Calu3 (cell line): ENCODE results near the gene PLA2G2D. TPM values are rescaled to one million over a fixed set of nuclear protein-coding genes. Genes with fewer than 3 reads are reported as not detected.
A peak's percentile ranks its signal among the peaks of the same experiment; 100 is the strongest.

Experiments
- BruUV-seq: library from RNA; stranded (reverse); fragments of 400-500 nt; replicated peaks from 2 replicates; lab custom pipeline; 2021; lab: Mats Ljungman, UMichigan
- CTCF ChIA-PET: fragments of 300-600 bp; sonication (Branson Sonifier 250); formaldehyde crosslinking; loops from one replicate; lab custom pipeline; 2022; ENCODE audit warnings: antibody characterized with exemption; lab: Charles Lee
- DNase-seq: peaks from one replicate; pipeline ENCODE4 v3.0.0; 2022
- H3K27ac Mint-ChIP-seq: one replicate; pipeline ENCODE4 v1.8.0; 2022; ENCODE audit warnings: mixed read lengths; ENCODE audit not compliant: unreplicated experiment
- H3K27me3 Mint-ChIP-seq: one replicate; pipeline ENCODE4 v1.8.0; 2022; ENCODE audit warnings: mixed read lengths; ENCODE audit not compliant: unreplicated experiment
- H3K36me3 Mint-ChIP-seq: one replicate; pipeline ENCODE4 v1.8.0; 2022; ENCODE audit warnings: mild to moderate bottlenecking, moderate library complexity, mixed read lengths; ENCODE audit not compliant: insufficient read depth, unreplicated experiment
- H3K4me1 Mint-ChIP-seq: one replicate; pipeline ENCODE4 v1.8.0; 2022; ENCODE audit warnings: mild to moderate bottlenecking, low read depth, mixed read lengths; ENCODE audit not compliant: unreplicated experiment
- H3K4me3 Mint-ChIP-seq: one replicate; pipeline ENCODE4 v1.8.0; 2022; ENCODE audit warnings: mild to moderate bottlenecking, low read depth, moderate library complexity, mixed read lengths; ENCODE audit not compliant: unreplicated experiment
- H3K9me3 Mint-ChIP-seq: one replicate; pipeline ENCODE4 v1.8.0; 2022; ENCODE audit warnings: low read depth, mixed read lengths; ENCODE audit not compliant: unreplicated experiment
- intact Hi-C: fragments of 100-400 bp; cut with micrococcal nuclease; formaldehyde crosslinking; loops from one replicate; pipeline ENCODE4 v1.10.0; 2022; ENCODE audit not compliant: unreplicated experiment
- total RNA-seq: library from RNA; stranded (reverse); gene quantifications from 2 replicates; pipeline ENCODE4 v1.2.3, GENCODE V29; 2022
- TF ChIP-seq, protein P1 (sequence below): fragments of 200-600 bp; IDR thresholded peaks from one replicate; pipeline ENCODE4 v1.8.0; 2022; ENCODE audit warnings: antibody characterized with exemption; ENCODE audit not compliant: unreplicated experiment

Gene PLA2G2D
- total RNA-seq, 1 experiment from 2014 or later = not detected

DNA sequence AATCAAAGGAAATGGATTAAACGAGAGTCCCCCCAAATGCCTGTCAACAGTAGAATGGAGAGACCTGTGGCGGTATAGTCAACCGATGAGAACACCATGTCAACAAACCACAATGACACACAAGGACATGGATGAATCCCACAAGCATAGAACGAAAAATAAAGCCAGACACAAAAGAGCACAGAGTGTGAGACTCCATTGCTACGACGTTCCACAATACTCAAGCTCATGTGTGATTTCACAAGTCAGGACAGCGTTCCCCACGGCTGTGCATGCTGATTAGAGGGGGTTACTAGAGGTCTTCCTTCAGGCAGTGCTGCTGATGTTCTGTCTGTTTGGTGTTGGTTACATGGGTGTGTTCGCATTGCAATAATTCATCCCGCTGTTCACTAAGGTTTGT, 5.8 kb upstream of the PLA2G2D start:
- DNase-seq = no peak
- peaks cover 25% of the 10 kb centered on the region for H3K27me3 Mint-ChIP-seq
- intact Hi-C loops = no loop called here
- H3K9me3 Mint-ChIP-seq = peaks cover 2% of the 10 kb centered on the region
- H3K27ac Mint-ChIP-seq = no peak overlapping the region
- no peak overlapping the region for H3K4me3 Mint-ChIP-seq
- H3K36me3 Mint-ChIP-seq = no peaks in the 10 kb centered on the region
- TF ChIP-seq, protein P1, sequence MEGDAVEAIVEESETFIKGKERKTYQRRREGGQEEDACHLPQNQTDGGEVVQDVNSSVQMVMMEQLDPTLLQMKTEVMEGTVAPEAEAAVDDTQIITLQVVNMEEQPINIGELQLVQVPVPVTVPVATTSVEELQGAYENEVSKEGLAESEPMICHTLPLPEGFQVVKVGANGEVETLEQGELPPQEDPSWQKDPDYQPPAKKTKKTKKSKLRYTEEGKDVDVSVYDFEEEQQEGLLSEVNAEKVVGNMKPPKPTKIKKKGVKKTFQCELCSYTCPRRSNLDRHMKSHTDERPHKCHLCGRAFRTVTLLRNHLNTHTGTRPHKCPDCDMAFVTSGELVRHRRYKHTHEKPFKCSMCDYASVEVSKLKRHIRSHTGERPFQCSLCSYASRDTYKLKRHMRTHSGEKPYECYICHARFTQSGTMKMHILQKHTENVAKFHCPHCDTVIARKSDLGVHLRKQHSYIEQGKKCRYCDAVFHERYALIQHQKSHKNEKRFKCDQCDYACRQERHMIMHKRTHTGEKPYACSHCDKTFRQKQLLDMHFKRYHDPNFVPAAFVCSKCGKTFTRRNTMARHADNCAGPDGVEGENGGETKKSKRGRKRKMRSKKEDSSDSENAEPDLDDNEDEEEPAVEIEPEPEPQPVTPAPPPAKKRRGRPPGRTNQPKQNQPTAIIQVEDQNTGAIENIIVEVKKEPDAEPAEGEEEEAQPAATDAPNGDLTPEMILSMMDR = no peak
- CTCF ChIA-PET = interaction anchor here (0.9 kb wide), 1 partner anchor 27 kb away, joined by 3 read pairs; no protein-coding TSS in a partner anchor
- BruUV-seq = no TSS peak
- H3K4me1 Mint-ChIP-seq = peaks cover 11% of the 10 kb centered on the region

DNA sequence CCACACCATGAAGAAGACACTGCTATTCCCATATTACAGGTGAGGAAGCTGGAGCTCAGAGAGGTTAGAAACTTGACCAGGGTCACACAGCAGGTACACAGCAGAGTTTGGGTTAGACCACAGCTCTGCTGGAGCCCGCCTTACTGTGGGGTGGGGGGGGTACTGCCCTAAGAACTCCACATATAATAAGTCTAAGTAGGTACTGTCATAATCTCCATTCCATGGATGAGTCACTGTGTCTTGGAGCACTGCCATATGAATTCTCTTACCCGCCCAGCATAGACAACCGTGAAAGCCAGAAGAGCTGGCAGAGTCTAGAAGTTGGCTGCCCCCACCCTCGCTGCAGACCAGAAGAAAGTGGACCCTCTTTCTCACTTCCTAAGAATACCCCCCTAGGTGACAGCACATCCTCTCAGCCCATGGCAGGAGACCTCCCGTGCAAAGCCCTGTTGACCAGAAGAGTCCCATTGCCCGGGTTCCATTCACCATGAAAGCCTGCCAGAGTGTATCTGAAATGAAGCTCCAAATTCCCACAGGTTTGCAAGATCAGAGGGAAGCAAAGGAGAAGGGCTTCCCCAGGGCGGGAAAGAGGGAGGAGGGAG, 5.2 kb upstream of the PLA2G2D start:
- CTCF ChIA-PET = interaction anchor here (0.5 to 1.0 kb wide), 3 partner anchors 19 to 994 kb away, joined by 3 to 6 read pairs (median 4); no protein-coding TSS in a partner anchor
- Mint-ChIP-seq H3K4me3 (no peak overlapping the region), H3K36me3 (no peaks in the 10 kb centered on the region), H3K27ac (no peak overlapping the region), H3K9me3 (peaks cover 2% of the 10 kb centered on the region), H3K27me3 (peaks cover 30% of the 10 kb centered on the region), H3K4me1 (peaks cover 11% of the 10 kb centered on the region)
- DNase-seq = peak; percentile 53
- TF ChIP-seq, protein P1 = no peak
- no TSS peak for BruUV-seq
- intact Hi-C loops = no loop called here

DNA sequence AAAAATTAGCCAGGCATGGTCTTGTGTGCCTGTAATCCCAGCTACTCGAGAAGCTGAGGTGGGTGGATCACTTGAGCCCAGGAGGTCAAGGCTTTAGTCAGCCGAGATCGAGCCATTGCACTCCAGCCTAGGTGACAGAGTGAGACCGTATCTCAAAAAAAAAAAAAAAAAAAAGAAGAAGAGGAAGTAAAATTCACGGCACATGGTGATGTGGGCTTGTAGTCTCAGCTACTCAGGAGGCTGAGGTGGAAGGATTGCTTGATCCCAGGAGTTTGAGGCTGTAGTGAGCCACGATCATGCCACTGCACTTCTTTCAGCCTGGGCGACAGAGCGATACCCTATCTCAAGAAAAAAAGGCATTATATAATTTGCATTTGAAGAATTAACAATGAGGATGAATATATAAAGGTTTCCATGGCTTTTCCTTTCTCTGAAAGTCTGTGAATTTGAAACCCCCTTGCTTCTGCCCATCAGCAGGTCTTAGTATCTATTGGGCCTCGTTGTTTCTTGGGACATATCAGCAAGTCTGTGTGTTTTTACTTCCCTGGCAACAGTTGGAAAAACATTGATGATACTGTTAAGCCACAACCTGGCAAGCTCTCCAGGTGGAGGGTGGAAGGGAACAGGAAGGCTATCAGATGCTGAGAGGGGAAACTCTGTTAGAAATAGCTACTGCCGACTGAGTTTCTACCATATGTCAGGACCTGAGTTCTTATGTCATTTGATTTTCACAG, 4.6 kb upstream of the PLA2G2D start:
- TF ChIP-seq, protein P1 = no peak
- no TSS peak for BruUV-seq
- CTCF ChIA-PET = interaction anchor here (0.5 to 1.0 kb wide), 3 partner anchors 20 to 994 kb away, joined by 3 to 6 read pairs (median 4); no protein-coding TSS in a partner anchor
- no peak overlapping the region for H3K27ac Mint-ChIP-seq
- no peak overlapping the region for H3K4me3 Mint-ChIP-seq
- peaks cover 11% of the 10 kb centered on the region for H3K4me1 Mint-ChIP-seq
- peaks cover 2% of the 10 kb centered on the region for H3K9me3 Mint-ChIP-seq
- intact Hi-C loops = no loop called here
- peaks cover 37% of the 10 kb centered on the region for H3K27me3 Mint-ChIP-seq
- no peak for DNase-seq
- no peaks in the 10 kb centered on the region for H3K36me3 Mint-ChIP-seq

DNA sequence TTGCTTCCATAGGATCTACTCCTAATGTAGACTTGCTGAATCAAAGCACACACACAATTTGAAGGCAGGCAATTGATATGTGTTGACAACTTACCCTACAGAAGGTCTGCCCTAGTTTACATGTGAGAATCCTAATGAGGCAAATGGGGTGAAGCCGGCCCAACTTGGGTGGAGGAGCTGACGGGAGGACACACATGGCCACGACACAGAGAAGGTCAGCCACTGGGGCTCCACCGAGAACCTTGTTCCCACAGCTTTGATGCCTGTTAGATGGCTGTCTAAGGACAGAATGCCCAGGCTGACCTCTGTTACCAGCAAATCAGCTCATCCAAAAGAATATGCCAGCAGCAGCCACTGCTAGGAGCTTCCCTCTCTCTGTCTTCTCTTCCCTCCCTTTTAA, 1.5 kb upstream of the PLA2G2D start:
- DNase-seq = no peak
- CTCF ChIA-PET = no interaction called here
- no peak overlapping the region for H3K27ac Mint-ChIP-seq
- H3K27me3 Mint-ChIP-seq = peaks cover 38% of the 10 kb centered on the region
- no peaks in the 10 kb centered on the region for H3K9me3 Mint-ChIP-seq
- no peaks in the 10 kb centered on the region for H3K36me3 Mint-ChIP-seq
- H3K4me3 Mint-ChIP-seq = no peak overlapping the region
- TF ChIP-seq, protein P1 = no peak
- intact Hi-C loops = no loop called here
- peaks cover 11% of the 10 kb centered on the region for H3K4me1 Mint-ChIP-seq
- BruUV-seq = no TSS peak
